Left lung (tissue), 14 donors: ENCODE results near the gene NRARP. TPM values are rescaled to one million over a fixed set of nuclear protein-coding genes. Genes with fewer than 3 reads are reported as not detected.

Source experiments
- ATAC-seq: fragments of 200-7000 bp; cut with Tn5 transposase; one replicate; pipeline ENCODE4 v1.9.1; 2020; ENCODE audit warnings: moderate library complexity
- DNase-seq, 4 donors: peaks; one replicate each; pipeline ENCODE4 v3.0.0-alpha.2; 2013 to 2020
- H3K27ac ChIP-seq, 2 donors: fragments of 200-600 bp; sonication (generic) in 1 of 2; one replicate each; pipeline versions ENCODE4 v1.5.0 to v1.8.0; 2020 to 2021
- H3K27me3 ChIP-seq, 2 donors: fragments of 200-600 bp; sonication (generic) in 1 of 2; one replicate each; pipeline versions ENCODE4 v1.5.0 to v1.8.0; 2020 to 2021
- H3K36me3 ChIP-seq, 2 donors: fragments of 200-600 bp; sonication (generic) in 1 of 2; one replicate each; pipeline versions ENCODE4 v1.5.0 to v1.8.0; 2020 to 2021
- H3K4me1 ChIP-seq, 2 donors: fragments of 200-600 bp; one replicate each; pipeline ENCODE4 v1.8.0; 2021
- H3K4me3 ChIP-seq, 2 donors: fragments of 200-600 bp; sonication (generic) in 1 of 2; one replicate each; pipeline versions ENCODE4 v1.5.0 to v1.8.0; 2020 to 2021; ENCODE audit warnings: mild to moderate bottlenecking in 1 of 2
- H3K9me3 ChIP-seq, 2 donors: fragments of 200-600 bp; sonication (generic) in 1 of 2; one replicate each; pipeline versions ENCODE4 v1.5.0 to v1.8.0; 2020 to 2021
- intact Hi-C, 2 donors: fragments of 100-400 bp; cut with DNase I; formaldehyde crosslinking; loops; one replicate each; pipeline versions ENCODE4 v1.11.2 to v1.14.2; 2022
- long read RNA-seq, 12 donors: library from polyadenylated mRNA in 2 of 12; unstranded in 2 of 12; transcript quantifications; one replicate each; pipeline ENCODE4 v2.0.0 and lab custom pipeline, GENCODE V29; 2019 to 2026
- polyA plus RNA-seq, 6 donors: library from polyadenylated mRNA; unstranded; fragments of 120-200 nt; gene quantifications; one replicate each; pipeline ENCODE4 v1.2.1, GENCODE V29; 2013; ENCODE audit not compliant: insufficient read length in 6 of 6
- total RNA-seq, 2 donors: library from RNA; stranded (reverse); fragmentation: NEBNext Ultra II Directional; extraction: Animal tissue kit (Norgen Biotek cat#: 25700); gene quantifications; one replicate each; pipeline ENCODE4 v1.2.1, GENCODE V29; 2021
- TF ChIP-seq, protein P1 (sequence below), 2 donors: fragments of 200-600 bp; sonication (generic) in 1 of 2; IDR thresholded peaks; one replicate each; pipeline versions ENCODE4 v1.5.0 to v1.8.0; 2021; ENCODE audit warnings: antibody characterized with exemption in 2 of 2
- donor health status: DM: no; HTN: yes; CAD: no.
- donor health status: DM: no; HTN: no; CAD: no.

The NRARP gene, protein sequence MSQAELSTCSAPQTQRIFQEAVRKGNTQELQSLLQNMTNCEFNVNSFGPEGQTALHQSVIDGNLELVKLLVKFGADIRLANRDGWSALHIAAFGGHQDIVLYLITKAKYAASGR
- total RNA-seq = 10 to 100 TPM; 11.3 to 15.2 TPM
- 10 to 100 TPM in 2 of 6 donors, 1 to 10 TPM in 4; 7.0 to 11.1 (median 9.0) TPM for polyA plus RNA-seq
- long read RNA-seq, donor 1, transcript NRARP-201 (1 exons, 1,770 nt) = major isoform, 14 of 14 reads
- long read RNA-seq, donor 1, partial matches to known transcripts = 0 of 14 reads
- long read RNA-seq, donor 1, other reads (novel, unspliced or antisense) = 0 of 14 reads
- long read RNA-seq, donor 2, transcript NRARP-201 (1 exons, 1,770 nt) = major isoform, 16 of 16 reads
- long read RNA-seq, donor 2, partial matches to known transcripts = 0 of 16 reads
- long read RNA-seq, donor 2, other reads (novel, unspliced or antisense) = 0 of 16 reads
- long read RNA-seq, donor 3, transcript NRARP-201 (1 exons, 1,770 nt) = major isoform, 7 of 7 reads
- long read RNA-seq, donor 3, partial matches to known transcripts = 0 of 7 reads
- long read RNA-seq, donor 3, other reads (novel, unspliced or antisense) = 0 of 7 reads
- long read RNA-seq, donor 4 = 0 reads
- long read RNA-seq, donor 5, transcript NRARP-201 (1 exons, 1,770 nt) = major isoform, 16 of 16 reads
- long read RNA-seq, donor 5, partial matches to known transcripts = 0 of 16 reads
- long read RNA-seq, donor 5, other reads (novel, unspliced or antisense) = 0 of 16 reads
- long read RNA-seq, donor 6, transcript NRARP-201 (1 exons, 1,770 nt) = major isoform, 11 of 11 reads
- long read RNA-seq, donor 6, partial matches to known transcripts = 0 of 11 reads
- long read RNA-seq, donor 6, other reads (novel, unspliced or antisense) = 0 of 11 reads
- long read RNA-seq, donor 7, transcript NRARP-201 (1 exons, 1,770 nt) = major isoform, 6 of 6 reads
- long read RNA-seq, donor 7, partial matches to known transcripts = 0 of 6 reads
- long read RNA-seq, donor 7, other reads (novel, unspliced or antisense) = 0 of 6 reads
- long read RNA-seq, donor 8, transcript NRARP-201 (1 exons, 1,770 nt) = major isoform, 18 of 18 reads
- long read RNA-seq, donor 8, partial matches to known transcripts = 0 of 18 reads
- long read RNA-seq, donor 8, other reads (novel, unspliced or antisense) = 0 of 18 reads
- long read RNA-seq, donor 9 = 0 reads
- long read RNA-seq, donor 10 = 0 reads
- long read RNA-seq, donor 11, transcript NRARP-201 (1 exons, 1,770 nt) = major isoform, 18 of 18 reads
- long read RNA-seq, donor 11, partial matches to known transcripts = 0 of 18 reads
- long read RNA-seq, donor 11, other reads (novel, unspliced or antisense) = 0 of 18 reads
- long read RNA-seq, donor 12, transcript NRARP-201 (1 exons, 1,770 nt) = major isoform, 11 of 11 reads
- long read RNA-seq, donor 12, partial matches to known transcripts = 0 of 11 reads
- long read RNA-seq, donor 12, other reads (novel, unspliced or antisense) = 0 of 11 reads

DNA sequence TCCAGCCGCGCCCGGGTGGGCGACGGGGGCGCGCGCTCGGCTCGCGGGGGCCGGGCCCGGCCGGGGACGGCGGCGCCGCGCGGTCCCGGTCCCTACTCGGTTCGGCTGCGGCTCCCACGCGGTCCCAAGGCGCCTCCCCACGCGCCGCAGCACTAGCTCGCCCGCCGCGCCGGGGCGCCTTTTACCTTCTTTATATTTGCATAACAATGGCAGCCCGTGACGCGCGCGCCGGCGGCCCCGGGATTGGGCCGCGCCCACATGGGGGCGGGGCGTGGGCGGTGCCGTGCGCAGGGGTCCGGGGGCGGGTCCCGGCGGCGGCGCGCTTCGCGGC, at the start of gene NRARP:
Gene NRARP, minus strand, starts transcription at position 154 of the 331 bp plus-strand sequence. CDS start 343 bp downstream, outside the sequence.
- Histone ChIP-seq H3K4me1 (peaks cover 27 to 78% of the 10 kb centered on the region in 2 donors), H3K9me3 (no peaks in the 10 kb centered on the region), H3K36me3 (no peaks in the 10 kb centered on the region), H3K27ac (peak within 1 kb of the TSS; percentile 62 to 70), H3K4me3 (peak within 1 kb of the TSS; percentile 34 to 47), H3K27me3 (peaks cover 11 to 93% of the 10 kb centered on the region in 2 donors)
- TF ChIP-seq, protein P1, sequence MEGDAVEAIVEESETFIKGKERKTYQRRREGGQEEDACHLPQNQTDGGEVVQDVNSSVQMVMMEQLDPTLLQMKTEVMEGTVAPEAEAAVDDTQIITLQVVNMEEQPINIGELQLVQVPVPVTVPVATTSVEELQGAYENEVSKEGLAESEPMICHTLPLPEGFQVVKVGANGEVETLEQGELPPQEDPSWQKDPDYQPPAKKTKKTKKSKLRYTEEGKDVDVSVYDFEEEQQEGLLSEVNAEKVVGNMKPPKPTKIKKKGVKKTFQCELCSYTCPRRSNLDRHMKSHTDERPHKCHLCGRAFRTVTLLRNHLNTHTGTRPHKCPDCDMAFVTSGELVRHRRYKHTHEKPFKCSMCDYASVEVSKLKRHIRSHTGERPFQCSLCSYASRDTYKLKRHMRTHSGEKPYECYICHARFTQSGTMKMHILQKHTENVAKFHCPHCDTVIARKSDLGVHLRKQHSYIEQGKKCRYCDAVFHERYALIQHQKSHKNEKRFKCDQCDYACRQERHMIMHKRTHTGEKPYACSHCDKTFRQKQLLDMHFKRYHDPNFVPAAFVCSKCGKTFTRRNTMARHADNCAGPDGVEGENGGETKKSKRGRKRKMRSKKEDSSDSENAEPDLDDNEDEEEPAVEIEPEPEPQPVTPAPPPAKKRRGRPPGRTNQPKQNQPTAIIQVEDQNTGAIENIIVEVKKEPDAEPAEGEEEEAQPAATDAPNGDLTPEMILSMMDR (IDR thresholded peaks at IDR 0.05) = no peak
- ATAC-seq = peak; percentile 72
- intact Hi-C loops = loop anchor here in 1 of 2 donors (10.0 kb wide), 1 partner anchor 103 kb away; no protein-coding TSS in a partner anchor
- DNase-seq = peak in 3 of 4 donors; percentile 89 to 95 (median 91)

DNA sequence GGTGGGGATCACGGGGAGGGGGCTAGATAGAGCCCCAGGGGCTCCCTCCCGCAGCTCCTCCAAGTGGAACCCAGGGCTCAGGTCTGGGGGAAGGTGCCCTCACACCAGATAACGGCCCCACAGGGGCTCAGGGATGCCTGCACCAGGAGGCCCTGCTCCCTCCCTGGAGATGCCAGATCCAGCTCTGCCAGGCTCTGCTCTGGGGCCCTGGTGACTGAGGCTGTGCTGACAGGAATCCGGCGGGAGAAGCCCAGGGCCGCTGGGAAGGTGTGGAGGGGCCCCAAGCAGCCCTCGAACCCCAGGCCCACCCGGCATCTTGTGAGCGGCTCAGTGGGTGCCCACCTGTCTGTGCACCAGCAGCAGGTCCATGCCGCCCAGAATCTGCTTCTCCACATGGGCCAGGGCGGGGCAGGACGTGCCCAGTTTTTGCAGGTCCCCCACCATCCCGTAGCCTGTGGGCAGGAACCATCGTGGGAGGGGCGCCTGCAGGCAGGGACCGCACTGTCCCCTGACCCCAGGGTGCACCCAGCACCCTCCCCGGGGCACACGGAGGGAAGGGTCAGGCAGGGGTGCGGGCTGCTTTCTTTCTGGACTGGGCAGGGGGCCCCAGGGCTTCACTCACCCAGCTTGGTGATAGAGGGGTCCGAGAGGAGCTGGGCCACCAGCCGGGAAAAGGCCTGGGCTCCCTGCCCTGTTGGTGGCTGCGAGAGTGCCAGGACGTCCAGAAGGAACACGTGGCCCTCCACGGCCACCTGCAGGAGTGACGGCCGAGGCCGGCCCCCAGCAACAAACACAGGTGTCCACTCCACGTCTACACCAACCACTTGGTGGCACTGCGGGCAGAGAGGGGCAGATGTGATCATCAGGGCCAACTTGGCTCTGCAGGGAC, 48.9 kb upstream of the NRARP start:
- TF ChIP-seq, protein P1 (IDR thresholded peaks at IDR 0.05) = no peak
- Histone ChIP-seq H3K27me3 (no peaks in the 10 kb centered on the region), H3K4me1 (peaks cover 0 to 17% of the 10 kb centered on the region in 2 donors), H3K9me3 (peaks cover 0 to 19% of the 10 kb centered on the region in 2 donors), H3K27ac (no peak overlapping the region), H3K36me3 (peaks cover 0 to 7% of the 10 kb centered on the region in 2 donors), H3K4me3 (no peak overlapping the region)
- DNase-seq = peak in 1 of 4 donors; percentile 73
- intact Hi-C loops = no loop called here
- no peak for ATAC-seq

DNA sequence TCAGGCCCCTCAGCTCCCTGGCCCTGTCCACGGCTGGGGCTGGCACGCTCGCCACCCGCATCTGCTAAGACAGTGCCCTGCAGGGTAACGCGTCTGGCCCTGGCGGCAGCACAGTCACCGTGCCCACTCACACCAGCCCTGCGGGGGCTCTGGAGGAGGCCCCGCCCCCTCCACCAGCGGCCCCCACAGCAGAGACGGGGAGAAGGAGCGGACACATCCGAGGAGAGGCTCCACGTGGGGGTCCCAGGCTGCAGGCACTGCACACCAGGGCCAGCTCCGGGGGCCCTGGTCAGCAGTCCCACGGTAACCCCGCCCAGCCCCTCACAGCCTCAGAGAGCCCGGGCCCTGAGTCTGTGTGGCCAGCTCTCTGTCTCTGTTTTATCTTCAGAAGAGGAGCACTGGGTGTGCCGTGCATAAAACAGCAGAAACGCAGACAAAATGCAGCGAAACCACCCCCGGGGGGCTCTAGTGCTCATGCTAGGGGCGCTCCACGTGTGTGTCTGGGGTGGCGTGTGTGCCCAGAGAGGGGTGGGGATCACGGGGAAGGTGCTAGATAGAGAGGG, 47.5 kb upstream of the NRARP start:
- Histone ChIP-seq H3K27me3 (no peaks in the 10 kb centered on the region), H3K36me3 (peaks cover 0 to 7% of the 10 kb centered on the region in 2 donors), H3K4me3 (no peak overlapping the region), H3K4me1 (peaks cover 0 to 15% of the 10 kb centered on the region in 2 donors), H3K27ac (no peak overlapping the region), H3K9me3 (peaks cover 0 to 15% of the 10 kb centered on the region in 2 donors)
- ATAC-seq (no peak), DNase-seq (no peak)
- intact Hi-C loops = no loop called here
- TF ChIP-seq, protein P1 (IDR thresholded peaks at IDR 0.05) = no peak
